Hematopoietic multipotent progenitor cell (in vitro differentiated cells): ENCODE measurements around the gene SHANK2. TPM values are rescaled to one million over a fixed set of nuclear protein-coding genes. Genes with fewer than 3 reads are reported as not detected.

ENCODE experiments used
- DNase-seq, 3 donors: peaks; one replicate each; pipeline ENCODE4 v3.0.0-alpha.2; 2011 to 2015; ENCODE audit warnings: low read depth in 2 of 3, low spot score in 2 of 3
- total RNA-seq: library from RNA; depleted of rRNA; stranded (reverse); fragments of >200 nt; gene quantifications from one replicate; pipeline ENCODE4 v1.2.3, GENCODE V29; 2012

SHANK2 gene
- total RNA-seq, 1 donor: 0.27 TPM

- DNase-seq: no peak
These were observed 48.7 kb downstream of the SHANK2 start for GRCh38 chr11:71203681-71204080.

GRCh38 chr11:71202966-71203365 is 49.4 kb downstream of the SHANK2 start:
- no peak for DNase-seq

GRCh38 chr11:71202598-71202944 is 49.8 kb downstream of the SHANK2 start:
- no peak for DNase-seq

Other genes with a start within 250 kb of the SHANK2 start
- gene DHCR7, start 195.8 kb upstream of the SHANK2 start, total RNA-seq: 40.9 TPM
- gene NADSYN1, start 200.6 kb upstream of the SHANK2 start, total RNA-seq: 130 TPM